HG02623 (cell line): ENCODE results near the gene POLR1A.
"Not testable (repeated sequence)": the region's sequence is repeated elsewhere in the genome, so short reads cannot be mapped to it uniquely, and the experiment has no call there.

Experiments
- ATAC-seq: cut with Tn5 transposase; IDR thresholded peaks from one replicate; pipeline ENCODE4 v1.9.1; 2021; ENCODE audit warnings: moderate library complexity; ENCODE audit not compliant: unreplicated experiment

The POLR1A gene

DNA sequence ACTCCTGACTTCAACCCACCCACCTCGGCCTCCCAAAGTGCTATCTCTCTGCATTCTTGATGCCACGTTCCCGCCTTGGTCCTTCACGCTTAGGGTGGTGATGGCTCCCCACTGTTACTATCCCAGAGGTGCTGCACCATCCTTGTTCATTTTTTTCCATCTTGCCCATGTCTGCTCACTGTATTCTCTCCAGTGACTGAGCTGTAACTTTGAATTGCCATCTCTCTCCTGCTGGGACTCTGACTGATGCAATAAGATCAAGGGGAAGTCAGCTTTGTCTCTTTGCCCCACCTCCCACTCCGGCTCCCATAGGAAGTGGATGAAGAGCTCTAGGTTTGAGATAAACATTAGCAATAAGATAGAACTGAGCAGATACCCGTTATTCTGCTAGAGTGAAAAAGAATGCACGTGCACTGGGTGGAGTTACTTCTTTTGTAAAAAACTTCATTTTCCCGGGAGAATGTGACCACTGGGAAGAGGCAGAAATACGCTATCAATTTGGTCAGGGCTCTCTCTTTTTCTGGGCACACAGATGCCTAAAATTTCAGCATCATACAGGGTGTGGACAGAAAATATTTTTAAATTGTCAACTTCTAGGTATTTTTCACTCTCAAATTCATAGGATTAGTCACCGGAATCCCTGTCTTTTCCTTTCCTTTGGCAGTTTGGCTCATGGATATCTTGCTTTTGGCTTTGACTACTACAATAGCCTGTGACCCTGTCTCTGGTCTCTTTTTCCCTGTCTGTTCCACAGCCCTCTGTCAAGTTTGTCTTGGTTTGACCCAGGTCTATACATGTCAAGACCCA, 105.4 kb downstream of the POLR1A start:
- ATAC-seq: no peak

- peak; percentile 84 for ATAC-seq
Measured at GRCh38 chr2:85999061-85999831, 106.4 kb downstream of the POLR1A start.

GRCh38 chr2:85998071-85998991, 107.4 kb downstream of the POLR1A start:
- ATAC-seq: no peak

GRCh38 chr2:85997017-85997970, 108.4 kb downstream of the POLR1A start:
- no peak for ATAC-seq

GRCh38 chr2:85996591-85996990, 109.1 kb downstream of the POLR1A start:
- no peak for ATAC-seq

- no peak for ATAC-seq
Measured at GRCh38 chr2:85995648-85996529, 109.8 kb downstream of the POLR1A start.

- no peak for ATAC-seq
Measured at GRCh38 chr2:85994897-85995647, 110.6 kb downstream of the POLR1A start.

DNA sequence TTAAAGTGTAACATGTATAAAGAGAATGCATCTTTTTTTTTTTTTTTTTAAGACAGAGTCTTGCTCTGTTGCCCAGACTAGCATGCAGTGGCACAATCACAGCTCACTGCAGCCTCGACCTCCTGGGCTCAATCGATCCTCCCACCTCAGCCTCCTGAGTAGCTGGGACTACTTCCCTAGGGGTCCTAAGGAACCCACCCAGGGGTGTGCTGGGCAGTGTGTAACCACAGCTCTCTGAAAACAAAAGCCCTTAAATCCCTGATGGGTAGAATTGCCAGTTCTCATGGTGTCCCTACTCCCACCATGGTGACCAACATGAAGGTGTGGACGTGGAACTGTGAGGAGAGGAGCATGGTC, 111.3 kb downstream of the POLR1A start:
- ATAC-seq: peak; percentile 6

- no peak for ATAC-seq
Measured at GRCh38 chr2:85992611-85993010, 113.1 kb downstream of the POLR1A start.

- not testable (repeated sequence) for ATAC-seq
Measured at GRCh38 chr2:85992053-85992452, 113.6 kb downstream of the POLR1A start.

DNA sequence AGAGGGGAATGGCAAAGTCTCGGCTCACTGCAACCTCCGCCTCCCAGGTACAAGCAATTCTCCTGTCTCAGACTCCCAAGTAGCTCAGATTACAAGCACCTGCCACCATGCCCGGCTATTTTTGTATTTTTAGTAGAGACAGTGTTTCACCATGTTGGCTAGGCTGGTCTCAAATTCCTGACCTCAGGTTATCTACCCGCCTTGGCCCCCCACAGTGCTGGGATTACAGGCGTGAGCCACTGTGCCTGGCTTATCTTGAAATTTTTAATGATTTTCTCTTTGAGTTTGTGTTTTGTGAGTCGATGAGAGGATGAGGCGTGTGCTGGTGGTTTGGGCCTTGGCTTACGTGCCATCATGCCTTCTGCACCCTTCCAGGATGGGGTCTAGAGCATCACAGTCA, 115.6 kb downstream of the POLR1A start:
- no peak for ATAC-seq

GRCh38 chr2:85989288-85989865, 116.3 kb downstream of the POLR1A start:
- no peak for ATAC-seq

DNA sequence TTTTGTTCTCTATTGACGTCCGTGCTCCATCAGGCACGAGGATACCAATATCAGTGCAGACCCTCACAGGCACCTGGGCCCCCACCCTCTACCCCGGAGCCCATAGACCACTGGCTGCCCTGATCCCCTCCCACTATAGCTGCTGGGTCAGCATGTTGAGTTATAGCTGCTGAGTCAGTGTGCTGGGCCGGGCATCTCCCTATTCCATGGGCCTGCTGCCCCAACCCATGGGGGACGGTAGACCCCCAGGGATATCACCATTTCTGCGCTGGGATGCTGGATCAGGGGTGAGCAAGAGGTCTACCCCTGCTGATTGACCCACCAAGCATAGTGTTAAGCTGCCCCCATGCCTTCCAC, 116.8 kb downstream of the POLR1A start:
- ATAC-seq: no peak

- ATAC-seq: no peak
Measured at GRCh38 chr2:85988175-85988913, 117.3 kb downstream of the POLR1A start.

DNA sequence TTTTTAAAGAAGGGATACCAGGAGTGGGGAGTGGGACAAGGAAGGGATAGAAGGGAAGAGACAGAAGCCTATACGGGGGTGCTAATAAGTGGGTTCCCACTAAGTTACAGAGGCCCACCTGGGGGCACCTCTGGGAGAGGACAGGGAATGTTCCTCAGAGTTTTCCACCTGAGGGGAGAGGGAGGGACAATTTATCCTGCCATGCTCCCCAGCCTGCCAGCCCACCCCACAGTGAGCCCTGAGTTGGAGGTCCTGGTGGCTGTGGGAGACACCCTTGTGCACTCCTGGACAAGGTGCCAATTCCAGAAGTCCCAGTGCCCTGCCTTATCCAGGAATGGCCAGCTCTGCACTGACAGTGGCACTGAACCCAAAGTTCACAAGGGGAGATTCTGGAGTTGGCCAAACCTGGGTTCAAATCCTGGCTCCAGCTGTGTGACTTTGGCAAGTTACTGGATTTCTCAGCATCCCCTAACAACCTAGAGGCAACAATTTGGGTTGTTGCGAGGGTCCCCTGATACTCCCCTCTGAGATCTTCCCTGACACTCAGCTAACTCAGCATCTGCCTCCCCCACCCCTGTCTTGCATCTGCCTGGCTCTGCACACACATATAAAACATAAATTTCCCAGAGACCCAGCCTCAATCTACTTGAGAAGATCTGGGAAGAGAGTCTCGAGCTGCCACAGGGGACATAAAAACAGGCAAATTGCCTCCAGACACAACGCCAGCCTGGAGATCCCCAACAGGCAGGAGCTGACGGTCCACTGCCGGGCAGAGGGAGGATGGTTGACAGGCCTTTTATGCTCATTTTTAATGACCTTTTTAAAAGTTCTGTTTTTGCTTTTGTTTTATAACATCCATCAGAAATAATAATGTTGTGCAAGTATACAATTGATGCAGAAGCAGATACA, 118.2 kb downstream of the POLR1A start:
- ATAC-seq: no peak

DNA sequence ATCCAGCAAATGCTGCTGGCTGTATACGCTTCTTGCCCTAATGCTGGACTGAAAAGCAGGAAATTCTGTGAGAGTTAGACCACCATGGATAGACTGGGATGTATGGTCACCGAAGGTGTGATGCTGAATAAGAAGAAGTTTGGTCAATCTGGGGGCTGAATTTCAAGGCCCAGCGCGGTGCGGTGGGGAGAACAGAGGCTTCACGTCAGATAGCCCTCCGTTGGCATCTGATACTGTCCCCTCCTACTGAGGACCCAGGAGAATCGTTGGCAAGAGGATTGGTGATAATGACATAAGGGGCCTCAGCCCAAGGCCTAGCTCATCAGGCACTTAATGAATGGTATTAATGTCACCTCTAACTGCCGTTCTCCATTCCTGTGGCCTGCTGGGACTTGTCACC, 119.6 kb downstream of the POLR1A start:
- no peak for ATAC-seq
